ENCODE measurements around the gene PRDM11.

- TF ChIP-seq TCF7 (CRISPR knock-in tag; IDR thresholded peaks at IDR 0.05; ENCODE audit: low read depth): no peak
- no peak for TF ChIP-seq USF1 (CRISPR knock-in tag; IDR thresholded peaks at IDR 0.05)
- TF ChIP-seq CTCF (IDR thresholded peaks at IDR 0.05): no peak
Measured at GRCh38 chr11:45098929-45099328, 47.5 kb upstream of the PRDM11 start.
